ENCODE results near the gene SERPINH1.

The SERPINH1 gene

DNA sequence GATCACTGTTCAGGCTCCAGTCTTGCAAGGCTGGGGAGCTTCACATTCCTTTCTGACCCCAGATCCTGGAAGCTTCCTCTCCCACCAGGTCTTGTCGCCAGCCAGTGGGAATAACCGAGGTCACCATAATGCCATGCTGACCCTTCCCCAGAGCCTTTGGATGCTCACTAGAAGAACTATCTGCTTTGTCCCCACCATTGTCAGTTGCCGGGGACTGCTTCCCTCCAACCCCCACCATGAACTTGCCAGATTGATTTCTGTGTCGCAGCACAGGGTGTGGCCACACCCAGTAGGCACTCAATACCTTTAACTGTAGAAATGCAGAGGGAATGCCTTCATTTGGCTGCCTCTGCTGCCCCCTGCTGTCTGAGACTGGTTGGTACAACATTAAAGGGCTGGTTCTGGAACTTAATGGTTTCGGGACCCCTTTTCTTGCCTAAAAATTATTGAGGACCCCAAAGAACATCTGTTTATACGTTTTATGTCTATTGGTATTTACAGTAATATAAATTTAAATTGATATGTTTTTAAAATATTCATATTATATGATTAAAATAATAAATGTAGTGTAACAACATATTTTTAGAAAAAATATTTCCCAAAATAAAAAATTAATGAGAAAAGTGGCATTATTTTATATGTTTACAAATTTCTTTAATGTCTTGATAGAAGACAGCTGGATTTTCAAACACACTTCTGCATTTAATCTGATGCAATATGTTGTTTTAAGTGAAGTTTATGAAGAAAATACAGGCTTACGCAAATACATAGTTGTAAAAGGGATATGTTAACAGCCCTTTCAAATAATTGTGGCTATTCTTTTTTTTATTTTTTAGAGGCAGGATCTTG is 29.6 kb upstream of the SERPINH1 start:
- peak; percentile 68 to 72 for DNase-seq (ENCODE audit: low read depth in 2 of 2)

DNA sequence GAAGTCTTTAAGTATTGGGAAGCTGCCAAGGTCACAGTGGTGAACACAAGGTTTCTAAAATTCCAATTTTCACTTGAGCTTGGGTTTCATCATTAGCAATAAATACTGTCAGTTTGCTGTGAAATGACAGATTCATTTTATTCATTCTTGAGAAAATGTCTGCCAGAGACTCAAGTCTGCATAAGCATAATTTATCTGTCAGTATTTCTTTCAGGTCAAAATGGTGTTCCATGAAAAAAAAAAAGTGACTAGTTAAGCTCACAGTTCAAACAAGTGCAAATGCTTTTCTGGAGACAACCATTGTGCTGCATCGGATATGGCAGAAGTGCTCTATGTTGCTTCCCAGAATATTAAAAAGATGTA is 28.2 kb upstream of the SERPINH1 start:
- DNase-seq (ENCODE audit: low read depth in 2 of 2) = no peak

DNA sequence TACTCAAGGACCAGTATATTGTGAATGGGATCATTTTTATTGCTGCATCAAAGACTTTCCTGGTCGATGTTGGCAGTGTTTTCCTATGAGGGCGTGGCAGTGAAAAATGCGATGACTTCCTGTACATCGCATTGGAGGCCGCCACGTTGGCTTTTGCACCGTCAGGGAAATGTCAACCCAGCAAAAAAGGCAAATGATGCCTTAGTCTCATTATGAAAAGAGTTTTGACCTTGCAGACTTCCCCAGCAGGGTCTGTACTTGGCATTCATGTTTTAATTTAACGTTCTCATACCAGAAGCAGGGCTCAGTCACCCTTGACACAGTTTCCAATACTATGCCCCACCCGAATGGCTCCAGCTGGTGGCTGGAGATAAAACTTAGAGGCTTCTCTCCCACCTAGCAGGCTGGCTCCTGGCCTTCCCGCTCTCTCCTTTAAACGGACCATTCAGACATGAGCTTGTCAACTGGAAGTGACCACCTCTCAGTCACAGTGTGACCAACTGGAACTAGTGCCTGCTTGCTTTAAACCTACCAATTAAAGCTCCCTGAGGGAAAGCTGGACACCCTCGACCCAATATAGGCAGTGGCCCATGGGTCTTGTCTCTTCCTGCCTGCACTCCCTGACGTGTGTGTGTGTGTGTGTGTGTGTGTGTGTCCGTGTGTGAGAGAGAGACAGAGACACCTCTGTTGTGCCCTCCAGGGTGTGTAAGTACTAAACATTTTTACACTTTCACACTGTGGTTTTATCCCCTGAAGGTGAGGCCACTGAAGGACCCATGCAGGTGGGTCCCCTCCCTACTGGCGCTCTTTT is 27.6 kb upstream of the SERPINH1 start:
- DNase-seq (ENCODE audit: low read depth in 2 of 2) = no peak

DNA sequence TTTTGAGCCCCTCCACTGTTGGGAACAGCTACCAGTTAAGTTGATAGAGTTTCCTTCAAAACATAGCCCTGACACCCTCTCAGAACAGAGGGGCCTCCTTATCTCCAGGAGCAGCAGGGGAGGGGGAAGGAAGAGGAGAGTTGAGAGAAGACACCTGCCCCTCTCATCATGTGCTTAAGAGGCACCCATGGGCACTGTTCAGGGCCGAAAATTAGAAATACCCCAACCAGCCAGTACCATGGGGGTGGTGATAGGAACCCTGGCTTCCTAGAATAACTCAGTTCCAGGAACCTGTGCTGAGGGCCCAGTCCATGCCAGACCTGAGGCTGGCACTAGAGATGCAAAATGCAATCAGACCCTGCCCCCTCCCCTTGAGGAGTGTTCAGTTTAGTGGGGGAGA is 27.0 kb upstream of the SERPINH1 start:
- DNase-seq (ENCODE audit: low read depth in 2 of 2) = no peak

DNA sequence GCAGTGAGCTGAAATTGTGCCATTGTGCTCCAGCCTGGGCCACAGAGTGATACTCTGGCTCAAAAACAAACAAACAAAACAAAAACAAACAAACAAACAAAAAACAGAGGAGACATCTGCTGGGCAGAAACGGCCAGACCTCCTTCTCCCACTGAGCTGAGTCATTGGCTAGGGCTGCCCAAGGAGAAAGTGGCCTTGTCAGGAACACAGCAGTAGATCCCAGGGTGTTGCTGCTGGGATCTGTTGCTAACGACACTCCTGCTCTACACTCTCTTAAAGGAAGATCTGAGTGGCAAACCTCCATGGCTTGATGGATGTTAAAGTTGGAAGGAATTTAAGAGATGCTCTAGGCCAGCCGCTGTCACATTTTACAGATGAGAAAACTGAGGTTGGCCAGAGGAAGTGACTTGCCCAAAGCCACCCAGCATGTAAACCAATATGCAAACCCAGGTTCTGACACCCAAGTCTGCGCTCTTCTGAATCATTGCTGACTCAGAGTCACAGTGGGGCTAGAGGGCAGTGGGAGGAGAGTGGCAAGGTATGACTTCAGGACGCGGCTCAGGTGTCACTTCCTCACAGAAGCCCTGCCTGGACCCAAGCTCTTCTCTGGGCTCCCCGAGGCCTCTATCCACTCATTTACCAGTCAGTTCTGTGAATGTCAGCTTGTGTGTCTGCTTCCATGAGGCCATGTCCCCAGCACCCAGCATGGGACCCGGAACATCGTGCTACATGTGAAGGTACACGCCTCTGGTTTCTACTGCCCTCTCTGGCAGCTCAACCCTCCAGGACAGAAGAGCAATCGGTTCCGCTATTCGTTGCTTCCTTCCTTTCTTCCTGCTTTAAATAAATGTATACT is 25.0 kb upstream of the SERPINH1 start:
- DNase-seq (ENCODE audit: low read depth in 2 of 2) = no peak

DNA sequence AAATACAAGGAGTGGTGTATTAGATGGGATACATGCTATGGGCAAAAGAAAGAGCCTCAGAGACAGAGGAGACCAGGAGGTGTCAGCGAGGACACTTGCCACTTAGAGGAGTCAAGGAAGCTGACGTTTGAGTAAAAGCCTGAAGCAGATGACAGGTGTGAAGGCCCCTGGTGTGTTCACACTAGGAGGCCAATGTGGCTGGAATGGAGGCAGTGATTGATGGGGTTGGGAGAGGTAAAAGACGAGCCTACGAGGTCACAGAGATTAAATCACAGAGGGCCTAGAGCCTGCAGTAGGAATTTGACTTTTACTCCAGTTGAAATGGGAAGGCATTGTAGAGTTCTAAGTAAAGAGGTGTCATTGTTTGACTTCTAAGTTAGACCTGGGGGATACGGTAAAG is 24.3 kb upstream of the SERPINH1 start:
- no peak for DNase-seq (ENCODE audit: low read depth in 2 of 2)

DNA sequence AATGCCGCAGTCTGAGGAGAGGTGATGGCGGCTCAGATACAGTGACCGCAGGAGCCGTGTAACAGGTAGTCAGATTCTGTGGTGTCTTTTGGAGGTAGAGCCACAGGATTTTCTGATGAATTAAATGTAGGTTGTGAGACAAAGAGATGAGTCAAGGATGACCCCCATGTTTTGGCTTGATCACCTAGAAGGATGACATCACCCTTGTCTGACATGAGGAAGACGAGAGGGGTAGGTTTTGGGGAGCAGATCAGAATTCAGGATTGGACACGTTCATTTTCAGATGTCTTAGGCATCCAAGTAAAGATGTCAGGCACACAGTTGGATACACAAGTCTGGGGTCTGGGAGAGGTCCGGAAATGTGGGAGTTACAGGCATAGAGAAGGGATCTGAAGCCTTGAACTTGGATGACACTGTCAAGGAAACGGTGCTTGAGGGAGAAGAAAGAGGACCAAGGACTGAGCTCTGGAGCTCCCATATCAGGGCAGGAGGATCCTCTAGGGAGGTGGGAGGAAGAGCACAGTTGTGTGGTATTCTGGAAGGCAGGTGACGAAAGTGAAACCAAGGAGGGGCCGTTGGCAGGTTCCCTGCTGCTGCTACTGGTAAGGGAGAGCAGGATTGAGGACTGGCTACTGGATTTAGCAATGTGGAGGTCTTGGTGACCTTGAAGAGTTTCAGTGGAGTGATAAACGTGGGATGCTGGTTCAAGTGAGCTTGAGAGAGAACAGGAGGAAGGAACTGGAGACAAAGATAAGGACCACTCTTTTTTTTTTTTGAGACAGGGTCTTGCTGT is 23.7 kb upstream of the SERPINH1 start:
- DNase-seq (ENCODE audit: low read depth in 2 of 2) = no peak

DNA sequence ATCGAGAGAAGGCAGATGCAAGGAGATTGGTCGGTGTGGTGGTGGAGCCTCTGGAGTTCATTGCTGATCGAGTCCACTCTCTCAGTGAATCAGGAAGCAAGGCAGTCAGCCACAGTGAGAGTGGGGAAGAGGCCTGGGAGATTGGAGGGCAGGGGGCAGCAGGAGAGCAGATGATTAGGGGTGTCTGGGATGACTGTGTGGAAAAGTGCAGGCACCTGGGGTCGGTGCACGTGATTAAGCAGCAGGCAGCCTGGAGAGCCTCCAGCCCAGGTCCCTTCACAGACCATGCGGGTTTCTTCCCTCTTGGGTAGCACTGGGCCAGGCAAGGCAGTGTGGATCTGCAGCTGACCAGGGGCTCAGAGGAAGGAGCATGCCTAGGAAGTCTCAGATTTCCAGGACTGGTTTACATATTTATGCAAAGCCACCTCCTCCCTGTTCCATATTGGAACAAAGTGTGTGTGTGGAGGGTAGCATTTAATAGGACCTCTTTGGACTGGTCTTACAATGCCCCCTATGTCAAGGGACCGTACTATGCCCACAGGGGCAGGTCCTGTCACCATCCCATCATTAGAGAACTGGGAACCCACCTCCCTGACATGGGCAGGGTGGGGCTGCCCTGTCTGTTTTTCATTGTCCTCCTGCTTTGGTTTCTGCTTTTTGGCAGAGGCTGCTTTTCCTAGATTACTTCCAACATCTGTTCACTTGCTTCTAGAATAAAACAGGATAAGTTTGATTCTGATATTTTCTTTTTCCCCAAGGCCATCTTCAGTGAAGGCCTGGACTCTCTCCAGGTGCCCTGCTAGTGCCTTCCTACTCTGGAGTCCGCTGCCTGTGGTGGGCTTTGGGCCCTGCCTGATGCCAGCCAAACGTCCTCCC is 22.4 kb upstream of the SERPINH1 start:
- no peak for DNase-seq (ENCODE audit: low read depth in 2 of 2)

DNA sequence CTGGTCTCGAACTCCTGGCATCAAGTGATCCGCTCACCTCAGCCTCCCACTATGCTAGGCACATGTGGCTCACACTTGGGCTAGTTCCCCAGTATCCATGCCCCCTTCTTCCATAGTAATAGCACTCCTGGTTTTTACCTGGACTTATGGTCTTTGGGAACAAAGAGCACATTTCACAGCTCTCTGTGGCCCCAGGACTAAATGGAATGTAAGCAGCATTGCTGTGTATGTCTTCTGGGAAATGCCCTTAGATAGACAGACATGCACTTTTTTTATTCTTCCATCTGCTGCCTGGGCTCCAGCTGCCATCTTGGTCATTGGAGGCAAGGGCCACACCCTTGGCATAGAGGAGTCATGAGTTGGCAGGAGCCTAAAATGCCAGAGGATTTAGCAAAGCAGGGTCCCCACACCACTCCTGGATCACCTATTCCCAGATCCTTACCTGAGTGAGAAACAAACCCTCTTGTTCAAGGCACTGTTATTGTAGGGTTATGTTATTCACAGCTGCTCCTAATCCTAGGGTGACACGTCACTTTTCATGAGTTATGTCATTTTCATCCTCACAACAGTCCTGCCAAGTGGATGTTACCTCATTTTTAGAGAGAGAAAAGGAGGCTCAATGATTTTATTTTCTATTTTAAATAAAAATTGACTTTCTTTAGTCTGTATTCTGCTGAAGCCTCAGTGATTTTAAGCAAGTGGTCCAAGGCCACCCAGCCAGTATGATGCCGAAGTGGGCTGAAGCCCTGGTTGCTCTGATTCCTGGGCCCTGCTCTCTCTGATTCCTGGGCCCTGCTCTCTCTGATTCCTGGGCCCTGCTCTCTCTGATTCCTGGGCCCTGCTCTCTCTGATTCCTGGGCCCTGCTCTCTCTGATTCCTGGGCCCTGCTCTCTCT is 20.6 kb upstream of the SERPINH1 start:
- DNase-seq (ENCODE audit: low read depth in 2 of 2) = no peak

DNA sequence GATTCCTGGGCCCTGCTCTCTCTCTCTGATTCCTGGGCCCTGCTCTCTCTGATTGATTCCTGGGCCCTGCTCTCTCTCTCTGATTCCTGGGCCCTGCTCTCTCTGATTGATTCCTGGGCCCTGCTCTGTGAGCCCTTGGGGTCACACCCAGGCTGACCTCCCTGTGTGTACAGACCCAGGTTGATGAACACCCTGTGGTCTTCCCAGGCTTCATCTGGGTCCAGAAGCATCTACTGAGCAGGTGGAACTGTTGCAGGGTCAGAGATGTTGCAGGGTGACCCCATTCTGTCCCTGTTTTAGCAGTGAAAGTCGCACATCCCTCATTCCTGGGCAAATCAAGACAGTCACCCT is 20.0 kb upstream of the SERPINH1 start:
- DNase-seq (ENCODE audit: low read depth in 2 of 2) = no peak

DNA sequence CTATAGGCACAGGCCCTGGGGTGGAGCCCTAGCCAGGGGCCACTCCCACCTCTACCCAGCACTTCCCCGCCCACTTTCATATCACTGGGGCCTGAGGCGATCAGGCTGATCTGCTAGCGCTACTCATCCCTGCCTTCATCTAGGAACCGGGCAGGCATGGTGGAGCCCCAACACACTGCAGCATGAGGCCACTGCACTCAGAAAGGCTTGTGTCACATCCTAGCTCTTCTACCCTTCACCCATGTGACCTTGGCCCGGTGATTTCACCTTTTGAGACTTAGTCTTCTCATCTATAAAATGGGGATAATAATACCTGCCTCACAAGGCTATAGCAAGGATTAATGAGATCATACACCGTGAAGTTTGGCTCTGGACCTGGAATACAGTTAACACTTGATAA is 18.2 kb upstream of the SERPINH1 start:
- DNase-seq (ENCODE audit: low read depth in 2 of 2) = no peak

DNA sequence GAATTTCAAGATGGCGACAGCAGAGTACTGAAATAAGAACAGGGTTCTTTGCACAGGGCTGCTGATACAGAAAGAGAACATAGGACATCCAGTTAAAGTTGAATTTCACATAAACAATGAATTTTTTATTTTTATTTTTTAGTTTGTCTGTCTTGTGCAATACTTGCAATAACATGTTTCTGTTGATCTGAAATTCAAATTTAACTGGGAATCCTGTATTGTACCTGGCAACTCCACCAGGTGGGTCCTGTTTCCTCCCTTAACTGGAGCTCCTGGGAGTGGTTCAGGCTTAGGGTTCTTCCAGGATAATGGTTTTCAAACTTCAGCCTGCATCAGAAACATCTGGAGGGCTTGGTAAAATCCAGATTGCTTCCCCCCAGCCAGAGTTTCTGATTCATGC is 14.9 kb upstream of the SERPINH1 start:
- DNase-seq (ENCODE audit: low read depth in 2 of 2) = no peak

DNA sequence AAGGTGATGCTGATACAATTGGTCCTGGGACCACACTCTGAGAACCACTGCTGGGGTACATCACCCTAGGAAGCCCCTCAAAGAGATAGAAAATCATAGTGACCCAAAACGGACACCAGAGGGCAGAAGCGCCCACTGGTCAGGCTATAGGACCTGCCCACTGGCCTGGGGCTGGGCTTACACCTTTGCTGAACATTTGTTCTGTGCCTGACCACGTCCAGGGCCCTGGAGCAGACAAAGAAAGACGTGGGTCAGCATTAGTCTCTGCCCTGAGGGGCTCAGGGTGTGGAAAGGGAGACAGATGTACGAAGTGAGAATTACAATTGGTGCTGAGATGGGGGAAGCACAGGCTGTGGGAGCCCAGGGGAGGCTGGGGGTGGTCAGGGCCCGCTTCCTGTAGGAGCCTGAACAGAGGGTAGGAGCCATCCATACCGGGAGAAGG is 14.4 kb upstream of the SERPINH1 start:
- DNase-seq (ENCODE audit: low read depth in 2 of 2) = no peak

DNA sequence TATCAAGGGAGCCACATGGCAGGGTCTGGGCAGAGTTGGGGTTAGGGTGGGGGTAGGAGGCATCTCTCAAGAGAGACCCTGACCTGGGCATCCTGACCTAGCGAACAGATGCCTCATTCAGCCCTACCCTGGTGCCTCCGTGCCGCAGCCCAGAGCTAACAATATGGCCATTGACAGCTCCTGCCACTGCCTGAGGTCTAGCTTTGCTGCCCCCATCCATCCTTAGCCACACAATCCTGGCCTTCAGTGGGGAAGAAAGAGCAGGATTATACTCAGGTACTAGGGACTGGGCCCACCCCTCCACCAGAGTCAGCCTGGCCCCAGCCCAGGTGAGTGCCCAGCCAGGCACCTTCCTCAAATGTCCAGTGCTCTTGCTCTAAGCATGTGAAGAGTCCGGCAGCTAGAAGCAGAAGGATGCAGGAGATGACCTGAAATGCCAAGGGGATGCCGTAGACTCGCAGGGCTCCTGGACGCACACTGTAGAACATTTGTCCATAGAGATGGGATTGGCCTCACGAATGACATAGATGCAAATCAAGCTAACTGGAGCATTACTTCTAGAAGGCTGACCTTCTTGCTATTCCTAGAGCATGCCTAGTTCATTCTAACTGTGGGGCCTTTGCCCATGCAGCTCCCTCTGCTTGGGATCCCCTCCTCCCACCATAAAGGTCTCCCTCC is 13.3 kb upstream of the SERPINH1 start:
- no peak for DNase-seq (ENCODE audit: low read depth in 2 of 2)

DNA sequence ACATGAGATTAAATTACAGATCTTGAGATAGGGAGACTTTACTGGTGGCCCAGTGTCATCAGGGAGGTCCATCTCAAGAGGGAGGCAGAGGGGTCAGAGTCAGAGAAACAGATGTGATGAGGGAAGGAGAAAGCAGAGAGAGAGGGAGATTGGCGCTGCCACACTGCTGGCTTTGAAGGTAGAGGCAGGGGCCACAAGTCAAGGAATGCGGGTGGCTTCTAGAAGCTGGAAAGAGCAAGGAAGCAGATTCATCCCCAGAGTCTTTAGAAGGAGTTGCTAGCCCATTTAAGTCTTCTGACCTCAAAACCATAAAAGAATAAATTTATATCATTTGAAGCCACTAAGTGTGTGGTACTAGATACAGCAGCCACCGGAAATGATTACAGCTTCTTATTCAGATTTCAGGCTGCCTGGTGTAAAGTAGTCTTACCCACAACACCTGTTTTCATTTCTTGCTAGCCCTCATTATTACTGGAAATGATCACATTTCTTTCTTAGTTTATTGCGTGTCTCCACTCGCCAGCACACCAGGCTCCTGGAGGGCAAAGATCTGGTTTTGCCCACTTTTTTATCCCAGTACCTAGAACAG is 12.6 kb upstream of the SERPINH1 start:
- DNase-seq (ENCODE audit: low read depth in 2 of 2) = no peak

DNA sequence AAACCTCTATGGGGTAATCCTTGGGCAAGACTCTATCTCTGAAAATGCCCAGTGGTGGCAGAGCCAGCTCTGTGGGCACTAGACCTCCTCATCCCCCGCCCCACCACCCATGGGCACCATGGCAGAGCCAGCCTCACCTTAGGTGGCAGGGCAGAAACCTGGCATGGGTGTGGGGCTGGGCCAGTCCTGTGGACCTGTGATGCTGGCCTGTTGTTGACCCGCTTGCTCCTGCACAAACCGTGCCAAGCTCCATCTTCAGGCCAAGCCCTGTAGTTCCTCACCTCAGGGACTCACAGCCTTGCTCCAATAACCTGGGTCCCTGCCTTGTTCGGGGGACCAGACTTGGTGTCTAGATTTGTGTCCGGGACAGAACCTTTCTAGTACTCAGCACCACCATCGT is 8.9 kb upstream of the SERPINH1 start:
- no peak for DNase-seq (ENCODE audit: low read depth in 2 of 2)

DNA sequence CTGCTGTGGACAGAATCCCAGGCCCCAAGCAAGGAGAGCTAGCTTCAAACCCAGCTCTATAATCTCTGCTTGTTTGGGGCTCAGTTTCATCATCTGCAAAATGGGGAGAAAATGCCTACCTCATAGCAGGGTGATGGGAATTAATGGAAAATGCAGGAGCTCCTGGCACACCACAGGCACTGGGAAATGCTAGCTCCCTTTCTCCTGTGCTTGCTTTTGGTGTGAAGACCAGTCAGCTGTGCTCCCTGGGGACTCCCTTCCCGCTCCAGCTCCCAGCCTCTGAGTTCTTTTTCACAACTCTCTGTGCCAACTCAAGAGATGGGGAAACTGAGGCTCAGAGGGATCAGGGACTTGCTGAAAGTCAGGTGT is 8.2 kb upstream of the SERPINH1 start:
- no peak for DNase-seq (ENCODE audit: low read depth in 2 of 2)

DNA sequence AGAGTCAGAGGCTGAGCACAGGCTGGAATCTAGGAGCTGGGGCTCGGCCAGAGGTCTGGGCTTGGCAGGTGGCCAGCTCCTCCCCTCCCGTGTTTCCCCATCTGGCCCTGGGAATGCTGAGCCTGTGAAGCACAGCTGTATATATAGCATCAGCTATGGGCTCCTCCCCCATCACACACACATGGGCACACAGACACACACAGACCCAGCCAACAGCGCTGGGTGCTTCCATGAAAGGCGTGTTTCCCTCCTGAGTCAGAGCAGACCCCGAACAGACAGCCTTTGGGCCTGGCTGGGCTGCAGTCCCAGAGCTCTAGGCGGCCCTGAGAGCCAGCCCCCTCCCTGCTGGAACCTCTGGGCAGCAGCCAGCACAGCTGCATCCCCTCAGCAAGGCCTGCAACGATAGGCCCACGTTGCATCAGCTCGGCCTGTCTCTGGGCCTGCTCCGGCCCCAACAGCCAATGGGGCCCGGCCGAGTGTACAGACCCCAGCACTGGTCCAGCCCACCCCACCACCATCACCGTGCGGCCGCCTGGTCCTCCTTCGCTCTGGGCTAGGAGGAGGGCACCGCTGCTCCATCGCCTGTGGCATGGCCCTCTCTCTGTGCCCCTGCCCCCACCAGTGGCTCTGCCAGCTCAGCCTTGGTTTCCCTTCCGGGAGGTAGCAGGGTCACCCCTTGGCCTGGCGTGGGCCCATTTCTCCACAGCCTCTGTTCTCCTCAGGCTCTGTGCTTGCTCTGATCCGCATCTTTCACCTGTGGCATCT is 7.6 kb upstream of the SERPINH1 start:
- no peak for DNase-seq (ENCODE audit: low read depth in 2 of 2)

Data from stimulated activated CD4-positive, alpha-beta T cell treated with anti-CD3 and anti-CD28 coated beads, Interleukin-1b, Interleukin-23, amount 100 ng/mL, for 1 hour (primary cell).